NCI-H2171 (cell line): Measurements from ENCODE around the gene RSL1D1.
"Not testable (repeated sequence)": the region's sequence is repeated elsewhere in the genome, so short reads cannot be mapped to it uniquely, and the experiment has no call there.

ENCODE experiments used
- DNase-seq: peaks from one replicate; lab custom pipeline; 2025; lab: John Stamatoyannopoulos, UW

The RSL1D1 gene

DNA sequence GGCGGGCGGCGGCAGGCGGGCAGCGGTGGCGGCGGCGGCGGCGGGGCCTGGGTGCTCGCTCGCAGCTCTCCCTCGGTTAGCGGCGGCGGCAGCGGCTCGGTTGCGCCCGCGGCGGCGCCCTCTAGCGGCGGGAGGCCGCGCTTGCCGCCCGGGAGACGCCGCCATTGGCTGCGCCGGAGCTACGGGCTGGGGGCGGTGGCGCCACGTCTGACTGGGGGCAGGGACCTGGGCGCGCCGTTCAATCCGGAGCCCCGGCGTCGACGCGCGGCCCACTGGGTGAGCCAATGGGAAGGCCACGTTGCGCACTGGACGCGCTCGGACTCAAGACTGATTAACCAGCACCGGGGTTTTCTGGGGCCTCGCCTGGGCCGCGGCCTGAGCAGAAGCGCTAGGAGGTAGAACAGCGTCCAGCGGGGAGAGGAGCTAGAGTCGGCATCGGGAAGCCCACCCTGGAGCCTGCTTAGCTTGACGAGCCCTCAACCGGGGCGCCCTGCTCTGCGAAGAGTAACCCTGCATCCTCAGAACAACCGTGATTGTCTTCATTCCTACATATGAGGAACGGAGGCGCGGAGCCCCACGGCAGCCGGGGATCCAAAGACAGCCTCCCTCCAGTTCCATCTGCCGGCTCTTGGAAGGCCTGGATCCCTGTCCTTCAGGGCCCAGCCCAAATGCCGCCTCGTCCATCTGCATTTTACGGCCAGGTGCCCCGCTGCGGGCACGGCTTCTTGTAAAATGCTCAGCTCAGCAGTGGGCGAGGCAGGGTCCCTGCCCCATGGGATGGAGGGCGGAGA lies 54.0 kb downstream of the RSL1D1 start, which contains the start of gene ZC3H7A:
Gene ZC3H7A, minus strand, starts transcription at position 93 of the 791 bp plus-strand sequence. CDS start 14,904 bp downstream, outside the sequence.
- peak; percentile 93 for DNase-seq

DNA sequence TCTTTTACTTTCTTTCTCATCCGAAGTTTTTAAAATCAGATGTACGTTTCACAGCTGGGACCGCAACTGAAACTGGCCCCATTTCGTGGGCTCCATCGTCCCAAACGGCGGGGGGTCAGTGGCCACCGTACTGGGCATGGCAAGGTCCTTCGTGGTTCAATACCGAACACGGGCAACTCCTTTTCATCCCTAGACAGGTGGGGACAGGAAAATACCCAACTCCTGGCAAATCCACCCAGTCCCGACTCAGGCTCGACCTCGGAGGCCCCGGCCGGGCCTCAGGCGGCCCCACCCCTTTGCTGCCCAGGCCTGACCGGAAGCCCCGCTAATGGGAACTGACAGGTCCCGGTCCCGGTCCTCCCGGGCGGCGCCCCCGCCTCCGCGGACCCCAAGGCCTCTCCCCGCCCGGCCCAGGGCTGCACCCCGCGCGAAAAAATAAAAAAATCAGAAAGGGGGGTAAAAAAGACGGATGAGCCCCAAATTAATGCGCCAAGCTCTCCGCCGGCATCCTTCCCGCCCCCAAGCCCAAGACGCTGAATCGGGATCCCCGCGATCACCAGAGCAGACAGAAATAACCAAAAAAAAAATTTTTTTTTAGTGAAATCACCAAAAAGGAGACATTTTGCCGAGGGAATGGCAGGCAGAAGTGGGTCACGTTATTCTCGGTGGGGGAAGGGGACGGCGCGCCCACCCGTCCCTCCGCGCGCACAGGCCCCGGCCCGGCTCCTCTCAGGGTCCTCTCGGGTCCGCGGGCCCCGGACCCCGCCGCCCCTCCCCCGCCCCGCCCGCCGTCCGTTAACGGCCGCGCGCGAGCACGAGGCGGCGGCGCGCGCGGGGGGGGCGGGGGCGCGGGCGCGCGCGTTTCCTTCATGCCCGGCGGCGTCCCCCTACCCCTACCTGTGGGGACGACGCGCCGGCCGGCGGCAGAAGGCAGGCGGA lies 54.8 kb downstream of the RSL1D1 start:
- DNase-seq: no peak

DNA sequence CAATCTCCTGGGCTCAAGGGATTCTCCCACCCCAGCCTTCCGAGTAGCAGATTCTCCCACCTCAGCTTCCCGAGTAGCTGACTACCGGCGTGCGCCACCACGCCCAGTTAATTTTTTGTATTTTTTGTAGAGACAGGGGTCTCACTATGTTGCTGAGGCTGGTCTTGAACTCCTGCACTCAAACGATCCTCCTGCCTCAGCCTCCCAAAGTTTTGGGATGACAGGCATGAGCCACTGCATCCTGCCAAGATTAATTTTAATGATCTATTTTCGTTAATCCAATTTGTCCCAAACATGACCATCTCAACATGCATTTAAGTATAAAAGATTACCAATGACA lies 55.5 kb downstream of the RSL1D1 start:
- no peak for DNase-seq

DNA sequence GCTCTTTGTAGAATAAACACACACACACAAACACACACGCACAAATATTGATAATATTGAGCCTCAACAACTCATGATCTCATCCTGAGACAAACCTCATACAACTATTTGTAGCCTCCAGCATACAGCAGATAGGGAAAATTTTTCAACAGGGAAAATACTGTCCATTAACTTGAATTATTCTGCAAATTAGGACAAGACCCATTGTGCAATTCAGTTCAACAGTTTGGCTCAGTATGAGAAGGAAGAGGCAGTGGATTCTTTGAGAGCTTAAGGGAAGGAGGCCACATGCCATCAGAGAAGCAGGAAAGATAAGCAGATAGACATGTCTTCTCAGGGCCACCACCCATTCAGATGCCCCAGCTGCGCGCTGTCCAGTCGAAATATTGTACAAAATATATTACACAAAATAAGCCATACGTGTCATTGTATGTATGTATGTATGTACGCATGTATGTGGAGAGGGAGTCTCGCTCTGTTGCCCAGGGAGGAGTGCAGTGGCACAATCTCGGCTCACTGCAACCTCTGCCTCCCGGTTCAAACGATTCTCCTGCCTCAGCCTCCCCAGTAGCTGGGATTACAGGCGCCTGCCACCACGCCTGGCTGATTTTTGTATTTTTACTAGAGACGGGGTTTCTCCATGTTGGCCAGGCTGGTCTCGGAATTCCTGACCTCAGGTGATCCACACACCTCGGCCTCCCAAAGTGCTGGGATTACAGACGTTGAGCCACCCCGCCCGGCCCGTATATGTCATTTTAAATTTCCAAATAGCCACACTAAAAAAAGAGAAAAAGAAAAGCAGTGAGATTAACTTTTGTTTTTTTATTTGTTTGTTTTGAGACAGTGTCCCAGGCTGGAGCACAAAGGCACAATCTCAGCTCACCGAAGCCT lies 56.1 kb downstream of the RSL1D1 start:
- DNase-seq: no peak

DNA sequence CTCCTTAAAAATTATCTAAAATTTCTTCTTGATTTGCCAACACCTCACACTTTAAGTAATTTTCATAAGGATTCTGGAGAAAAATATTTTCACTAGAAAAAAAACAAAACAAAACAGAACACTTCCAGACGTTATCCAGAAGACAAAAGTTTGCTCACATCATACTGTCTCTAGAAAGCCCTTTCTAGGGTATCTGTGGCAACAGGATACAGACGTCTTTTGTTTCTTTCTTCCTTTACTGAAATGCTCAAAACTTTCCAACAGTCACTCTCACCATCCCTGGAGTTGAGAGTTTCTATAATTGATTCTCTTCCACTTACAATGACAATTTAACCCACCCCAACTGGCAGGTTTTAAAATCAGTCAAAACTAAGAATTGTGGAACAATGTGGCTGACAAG lies 56.9 kb downstream of the RSL1D1 start:
- no peak for DNase-seq

DNA sequence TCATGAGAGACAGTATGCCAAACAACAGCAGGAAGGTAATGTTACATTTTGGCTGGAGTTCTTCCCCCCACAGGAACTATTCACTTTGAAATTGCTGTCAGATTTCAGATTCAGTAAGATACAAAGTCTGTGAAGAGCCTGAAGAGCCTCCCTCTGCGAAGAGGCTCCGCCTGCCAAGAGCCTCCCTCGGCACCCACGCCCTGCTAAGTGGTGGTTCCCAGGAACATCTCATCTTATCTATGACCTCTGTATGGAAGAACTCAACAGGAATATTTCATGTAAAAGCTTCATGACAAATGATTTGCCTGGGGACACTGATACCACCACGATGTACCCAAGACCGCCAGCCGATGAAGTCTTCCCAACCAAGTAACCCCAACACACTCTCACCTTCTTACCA lies 57.5 kb downstream of the RSL1D1 start:
- peak; percentile 21 for DNase-seq

DNA sequence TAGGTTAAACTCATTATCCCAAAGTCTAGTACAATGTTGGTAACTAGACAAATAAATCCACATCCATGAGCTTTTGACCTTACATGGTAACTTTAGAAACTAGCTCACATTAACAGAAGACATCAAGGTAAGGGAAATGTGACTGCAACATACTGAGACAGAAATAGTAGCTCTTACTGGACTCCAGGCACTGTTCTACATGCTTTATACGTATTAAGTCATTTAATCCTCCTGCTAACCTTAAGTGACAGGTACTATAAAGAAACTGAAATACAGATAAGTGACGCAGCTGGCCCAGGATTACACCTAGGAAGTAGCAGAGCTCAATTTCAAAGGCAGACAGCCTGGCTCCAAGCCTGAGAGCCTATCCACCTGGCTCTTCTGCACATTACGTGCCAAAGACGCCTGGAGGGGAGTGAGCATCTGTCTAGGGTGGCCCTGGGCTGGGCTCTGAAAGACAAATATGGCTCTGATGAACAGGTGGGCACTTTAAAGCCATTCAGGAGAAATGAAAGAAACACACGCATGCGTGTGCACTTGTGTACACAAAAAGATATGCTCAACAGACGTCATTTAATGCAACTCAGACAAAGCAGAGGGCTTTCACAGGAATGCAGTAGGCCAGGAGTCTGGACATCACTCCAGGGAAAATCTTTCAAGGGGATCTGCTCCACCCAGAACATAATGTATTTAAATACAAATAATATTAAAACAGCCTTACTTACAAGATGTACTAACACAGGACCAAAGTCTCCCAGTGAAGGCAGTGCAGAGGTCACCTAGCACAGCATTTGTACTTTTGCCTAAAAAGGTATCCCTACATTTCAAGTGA lies 58.7 kb downstream of the RSL1D1 start:
- DNase-seq: peak; percentile 98

DNA sequence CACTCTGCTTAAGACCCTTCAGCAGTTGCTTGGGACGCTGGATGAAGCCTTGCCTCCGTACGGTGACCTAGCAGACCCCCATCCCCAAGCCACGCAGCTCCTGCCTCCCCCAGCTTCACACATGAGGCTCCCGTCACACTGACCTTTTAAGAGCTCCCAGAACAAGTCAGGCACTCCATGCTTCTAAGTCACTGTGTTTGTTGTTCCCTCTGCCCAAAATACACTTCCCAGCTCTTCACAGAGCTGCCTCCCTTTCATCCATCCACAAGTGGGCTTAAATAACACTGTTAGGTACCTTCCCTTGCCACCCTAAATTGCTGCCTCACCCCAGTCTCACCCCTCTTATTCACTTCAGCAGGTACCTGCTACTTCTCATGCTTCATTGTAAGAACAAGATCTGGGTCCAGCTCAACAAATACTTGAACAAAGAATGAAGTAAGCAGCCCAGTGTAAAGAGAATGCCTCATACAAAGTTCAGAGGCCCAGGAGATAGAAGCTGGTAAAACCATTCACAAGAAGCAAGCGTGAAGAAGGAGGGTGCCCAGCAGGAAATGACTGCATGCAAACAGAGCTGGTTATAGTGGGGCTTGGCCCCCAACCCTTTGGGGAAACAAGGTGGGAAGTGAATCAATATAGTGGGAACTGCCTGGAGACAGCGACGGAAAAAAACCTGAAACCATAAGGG lies 60.1 kb downstream of the RSL1D1 start:
- DNase-seq: no peak

DNA sequence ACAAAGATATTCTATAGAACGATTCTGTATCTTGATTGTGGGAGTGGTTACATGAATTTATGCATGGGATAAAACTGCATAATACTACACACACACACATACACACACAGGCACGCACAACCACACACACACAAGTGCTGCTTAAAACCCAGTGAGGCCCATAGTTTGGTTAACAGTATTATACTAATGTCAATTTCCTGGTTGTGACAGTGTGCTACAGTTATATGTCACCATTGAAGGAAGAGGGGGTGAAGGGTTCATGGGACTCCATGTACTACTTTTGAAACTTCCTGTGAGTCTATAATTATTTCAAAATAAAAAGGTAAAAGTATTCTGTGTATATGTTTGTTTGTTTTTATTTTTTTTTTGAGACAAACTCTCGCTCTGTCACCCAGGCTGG lies 62.4 kb downstream of the RSL1D1 start:
- DNase-seq: no peak

DNA sequence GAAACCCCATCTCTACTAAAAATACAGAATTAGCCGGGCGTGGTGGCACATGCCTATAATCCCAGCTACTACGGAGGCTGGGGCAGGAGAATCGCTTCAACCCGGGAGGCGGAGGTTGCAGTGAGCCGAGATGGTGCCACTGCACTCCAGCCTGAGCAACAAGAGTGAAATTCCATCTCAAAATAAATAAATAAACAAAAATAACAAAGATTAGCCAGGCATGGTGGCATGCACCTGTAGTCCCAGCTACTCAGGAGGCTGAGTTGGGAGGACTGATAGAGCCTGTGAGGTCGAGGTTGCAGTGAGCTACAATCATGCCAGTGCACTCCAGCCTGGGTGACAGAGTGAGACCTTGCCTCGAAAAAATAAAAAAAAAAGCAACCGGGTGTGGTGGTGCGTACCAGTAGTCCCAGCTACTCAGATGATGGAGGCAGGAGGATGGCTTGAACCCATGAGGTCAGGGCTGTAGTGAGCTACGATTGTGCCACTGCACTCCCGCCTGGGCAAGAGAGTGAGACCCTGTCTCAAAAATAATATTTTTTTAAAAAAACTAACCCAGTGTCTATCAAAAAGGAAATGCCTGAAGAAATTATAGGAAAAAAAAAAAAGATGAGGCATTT lies 66.3 kb downstream of the RSL1D1 start:
- DNase-seq: not testable (repeated sequence)

DNA sequence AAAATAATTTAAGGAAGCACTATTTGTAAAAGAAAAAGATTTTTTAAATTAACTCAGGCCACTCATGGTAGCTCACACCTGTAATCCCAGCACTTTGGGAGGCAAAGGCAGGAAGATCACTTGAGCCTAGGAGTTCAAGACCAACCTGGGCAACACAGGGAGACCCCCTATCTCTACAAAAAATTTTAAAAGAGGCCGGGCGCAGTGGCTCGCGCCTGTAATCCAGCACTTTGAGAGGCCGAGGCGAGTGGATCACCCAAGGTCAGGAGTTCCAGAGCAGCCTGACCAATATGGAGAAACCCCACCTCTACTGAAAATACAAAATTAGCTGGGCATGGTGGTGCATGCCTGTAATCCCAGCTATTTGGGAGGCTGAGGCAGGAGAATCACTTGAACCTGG lies 67.0 kb downstream of the RSL1D1 start:
- not testable (repeated sequence) for DNase-seq

DNA sequence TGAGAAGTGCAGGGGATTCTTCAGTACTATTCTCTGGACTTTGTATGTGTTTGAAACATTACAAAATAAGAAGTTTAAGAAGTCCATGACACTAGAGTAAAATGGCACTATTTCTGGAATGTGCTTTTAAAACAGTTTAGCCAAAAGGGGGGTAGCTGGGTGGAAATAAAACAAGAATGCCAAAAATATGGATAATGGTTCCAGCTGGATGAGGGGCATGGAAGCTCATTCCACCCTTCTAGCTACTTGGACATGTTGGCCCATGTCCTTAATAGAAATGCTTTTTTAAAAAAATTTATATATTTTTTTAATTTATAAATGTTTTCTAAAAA lies 67.3 kb downstream of the RSL1D1 start:
- no peak for DNase-seq
